ENCODE data around the gene SDHAF3.

DNA sequence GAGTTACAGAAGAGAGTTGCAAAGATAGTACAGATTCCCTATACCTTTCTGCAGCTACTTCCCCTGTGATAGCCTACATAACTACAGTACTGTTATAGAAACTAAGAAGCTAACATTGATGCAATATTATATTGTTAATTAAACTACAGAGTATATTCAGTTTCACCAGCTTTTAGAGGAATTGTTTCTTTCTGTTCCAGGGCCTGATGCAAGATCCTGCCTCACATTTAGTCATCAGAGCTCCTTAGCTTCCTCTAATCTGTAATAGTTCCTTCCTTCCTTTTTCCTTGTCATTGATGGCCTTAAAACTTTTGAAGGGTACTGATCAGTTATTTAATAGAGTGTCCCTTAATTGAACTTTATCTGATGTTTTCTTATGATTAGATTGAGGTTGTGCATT, 56.8 kb downstream of the SDHAF3 start:
- TF ChIP-seq, protein P1, sequence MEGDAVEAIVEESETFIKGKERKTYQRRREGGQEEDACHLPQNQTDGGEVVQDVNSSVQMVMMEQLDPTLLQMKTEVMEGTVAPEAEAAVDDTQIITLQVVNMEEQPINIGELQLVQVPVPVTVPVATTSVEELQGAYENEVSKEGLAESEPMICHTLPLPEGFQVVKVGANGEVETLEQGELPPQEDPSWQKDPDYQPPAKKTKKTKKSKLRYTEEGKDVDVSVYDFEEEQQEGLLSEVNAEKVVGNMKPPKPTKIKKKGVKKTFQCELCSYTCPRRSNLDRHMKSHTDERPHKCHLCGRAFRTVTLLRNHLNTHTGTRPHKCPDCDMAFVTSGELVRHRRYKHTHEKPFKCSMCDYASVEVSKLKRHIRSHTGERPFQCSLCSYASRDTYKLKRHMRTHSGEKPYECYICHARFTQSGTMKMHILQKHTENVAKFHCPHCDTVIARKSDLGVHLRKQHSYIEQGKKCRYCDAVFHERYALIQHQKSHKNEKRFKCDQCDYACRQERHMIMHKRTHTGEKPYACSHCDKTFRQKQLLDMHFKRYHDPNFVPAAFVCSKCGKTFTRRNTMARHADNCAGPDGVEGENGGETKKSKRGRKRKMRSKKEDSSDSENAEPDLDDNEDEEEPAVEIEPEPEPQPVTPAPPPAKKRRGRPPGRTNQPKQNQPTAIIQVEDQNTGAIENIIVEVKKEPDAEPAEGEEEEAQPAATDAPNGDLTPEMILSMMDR (conservative IDR thresholded peaks at IDR 0.05): no peak
- no peak for TF ChIP-seq EZH2 (IDR thresholded peaks at IDR 0.05; ENCODE audit: low read depth)
